ENCODE measurements around the gene ECE2.
A peak's percentile ranks its signal among the peaks of the same experiment; 100 is the strongest.

- no peak for TF ChIP-seq EZH2 (IDR thresholded peaks at IDR 0.05; ENCODE audit: low read length, unreplicated experiment)
- TF ChIP-seq CTCF (conservative IDR thresholded peaks at IDR 0.05; ENCODE audit: low read depth, low read length): peak; percentile 44
These were observed 26.2 kb upstream of the ECE2 start, which contains the start of gene EEF1AKMT4 for GRCh38 chr3:184249412-184250166.
